KBM-7 (cell line): ENCODE measurements around the gene SWT1.
"Not testable (repeated sequence)": the region's sequence is repeated elsewhere in the genome, so short reads cannot be mapped to it uniquely, and the experiment has no call there.

ENCODE experiments used
- DNase-seq: peaks from one replicate; pipeline ENCODE4 v3.0.0-alpha.2; 2015
- in situ Hi-C: fragments of 300-500 bp; cut with MboI; formaldehyde crosslinking; loops from 2 replicates; pipeline ENCODE4 v1.14.3; 2020; ENCODE audit warnings: low sequenced_read_pairs, low pct_unique_long_range_greater_than_20kb, mixed read lengths

Gene SWT1

GRCh38 chr1:185158800-185159199 lies 1.8 kb downstream of the SWT1 start:
- DNase-seq = no peak

GRCh38 chr1:185159966-185160365 lies 3.0 kb downstream of the SWT1 start:
- in situ Hi-C loops = loop anchor here (25.0 kb wide), 1 partner anchor 173 kb away; no protein-coding TSS in a partner anchor

More at GRCh38 chr1:185158800-185159199, 1.8 kb downstream of the SWT1 start:
- in situ Hi-C loops = loop anchor here (25.0 kb wide), 1 partner anchor 171 kb away; no protein-coding TSS in a partner anchor

GRCh38 chr1:185162491-185162890 lies 5.5 kb downstream of the SWT1 start:
- in situ Hi-C loops = loop anchor here (25.0 kb wide), 1 partner anchor 175 kb away; no protein-coding TSS in a partner anchor
- DNase-seq = no peak

More at GRCh38 chr1:185159966-185160365, 3.0 kb downstream of the SWT1 start:
- DNase-seq = no peak

GRCh38 chr1:185166106-185166505 lies 9.1 kb downstream of the SWT1 start:
- in situ Hi-C loops = loop anchor here (25.0 kb wide), 1 partner anchor 179 kb away; no protein-coding TSS in a partner anchor

GRCh38 chr1:185170291-185170848 lies 13.4 kb downstream of the SWT1 start:
- peak; percentile 86 for DNase-seq
- in situ Hi-C loops = loop anchor here (25.0 kb wide), 1 partner anchor 183 kb away; no protein-coding TSS in a partner anchor

More at GRCh38 chr1:185166106-185166505, 9.1 kb downstream of the SWT1 start:
- peak; percentile 15 for DNase-seq

- DNase-seq = no peak
- in situ Hi-C loops = no loop called here
Observed at GRCh38 chr1:185193756-185194155, 36.8 kb downstream of the SWT1 start.

GRCh38 chr1:185198712-185199111 lies 41.7 kb downstream of the SWT1 start:
- in situ Hi-C loops = not testable (repeated sequence)

GRCh38 chr1:185200889-185201288 lies 43.9 kb downstream of the SWT1 start:
- in situ Hi-C loops = no loop called here
- no peak for DNase-seq

More at GRCh38 chr1:185198712-185199111, 41.7 kb downstream of the SWT1 start:
- DNase-seq = not testable (repeated sequence)

GRCh38 chr1:185207170-185207569 lies 50.2 kb downstream of the SWT1 start:
- no peak for DNase-seq
- in situ Hi-C loops = no loop called here

GRCh38 chr1:185207980-185208602 lies 51.1 kb downstream of the SWT1 start:
- DNase-seq = no peak
- in situ Hi-C loops = no loop called here

- in situ Hi-C loops = no loop called here
- no peak for DNase-seq
Observed at GRCh38 chr1:185208626-185209180, 51.7 kb downstream of the SWT1 start.

- DNase-seq, in situ Hi-C loops: not testable (repeated sequence)
Observed at GRCh38 chr1:185209357-185209756, 52.4 kb downstream of the SWT1 start.

- no peak for DNase-seq
- in situ Hi-C loops = no loop called here
Observed at GRCh38 chr1:185213091-185213490, 56.1 kb downstream of the SWT1 start.

- in situ Hi-C loops = no loop called here
Observed at GRCh38 chr1:185215911-185216310, 58.9 kb downstream of the SWT1 start.

GRCh38 chr1:185224132-185224531 lies 67.2 kb downstream of the SWT1 start:
- no peak for DNase-seq
- in situ Hi-C loops = no loop called here

More at GRCh38 chr1:185215911-185216310, 58.9 kb downstream of the SWT1 start:
- DNase-seq = no peak

- in situ Hi-C loops = no loop called here
- DNase-seq = no peak
Observed at GRCh38 chr1:185227161-185227560, 70.2 kb downstream of the SWT1 start.

- in situ Hi-C loops = no loop called here
Observed at GRCh38 chr1:185228979-185229378, 72.0 kb downstream of the SWT1 start.

GRCh38 chr1:185229981-185230380 lies 73.0 kb downstream of the SWT1 start:
- in situ Hi-C loops = no loop called here

More at GRCh38 chr1:185228979-185229378, 72.0 kb downstream of the SWT1 start:
- no peak for DNase-seq

GRCh38 chr1:185232874-185233273 lies 75.9 kb downstream of the SWT1 start:
- DNase-seq = no peak
- in situ Hi-C loops = no loop called here

More at GRCh38 chr1:185229981-185230380, 73.0 kb downstream of the SWT1 start:
- DNase-seq = no peak

GRCh38 chr1:185234183-185234582 lies 77.2 kb downstream of the SWT1 start:
- in situ Hi-C loops, DNase-seq: not testable (repeated sequence)
